NCI-H2029 (cell line): ENCODE data around the gene CCDC34.
"Not testable (repeated sequence)": the region's sequence is repeated elsewhere in the genome, so short reads cannot be mapped to it uniquely, and the experiment has no call there.

Experiments used
- DNase-seq: peaks from one replicate; lab custom pipeline; 2025; lab: John Stamatoyannopoulos, UW

The CCDC34 gene

GRCh38 chr11:27322196-27322595 lies 40.8 kb downstream of the CCDC34 start:
- not testable (repeated sequence) for DNase-seq

- DNase-seq, result not testable (repeated sequence)
Measured at GRCh38 chr11:27321340-27321739, 41.7 kb downstream of the CCDC34 start.

GRCh38 chr11:27319072-27319471 lies 43.9 kb downstream of the CCDC34 start:
- DNase-seq, result no peak

GRCh38 chr11:27317751-27318150 lies 45.3 kb downstream of the CCDC34 start:
- DNase-seq, result no peak

- no peak for DNase-seq
Measured at GRCh38 chr11:27315836-27316235, 47.2 kb downstream of the CCDC34 start.

- DNase-seq, result no peak
Measured at GRCh38 chr11:27313157-27313821, 49.7 kb downstream of the CCDC34 start.

- no peak for DNase-seq
Measured at GRCh38 chr11:27312110-27312509, 50.9 kb downstream of the CCDC34 start.

- no peak for DNase-seq
Measured at GRCh38 chr11:27310707-27311106, 52.3 kb downstream of the CCDC34 start.

GRCh38 chr11:27310182-27310581 lies 52.8 kb downstream of the CCDC34 start:
- no peak for DNase-seq

- DNase-seq, result no peak
Measured at GRCh38 chr11:27309046-27309445, 54.0 kb downstream of the CCDC34 start.

GRCh38 chr11:27307232-27307631 lies 55.8 kb downstream of the CCDC34 start:
- DNase-seq, result no peak

- no peak for DNase-seq
Measured at GRCh38 chr11:27305751-27306150, 57.3 kb downstream of the CCDC34 start.

- DNase-seq, result no peak
Measured at GRCh38 chr11:27304514-27304913, 58.5 kb downstream of the CCDC34 start.

- no peak for DNase-seq
Measured at GRCh38 chr11:27303903-27304302, 59.1 kb downstream of the CCDC34 start.

- DNase-seq, result no peak
Measured at GRCh38 chr11:27300974-27301373, 62.0 kb downstream of the CCDC34 start.

- no peak for DNase-seq
Measured at GRCh38 chr11:27297616-27298015, 65.4 kb downstream of the CCDC34 start.

- peak; percentile 51 for DNase-seq
Measured at GRCh38 chr11:27296497-27296896, 66.5 kb downstream of the CCDC34 start.

- no peak for DNase-seq
Measured at GRCh38 chr11:27295928-27296327, 67.1 kb downstream of the CCDC34 start.

GRCh38 chr11:27294654-27295053 lies 68.4 kb downstream of the CCDC34 start:
- no peak for DNase-seq

GRCh38 chr11:27293515-27294417 lies 69.2 kb downstream of the CCDC34 start:
- DNase-seq, result no peak

GRCh38 chr11:27292637-27293010 lies 70.4 kb downstream of the CCDC34 start:
- DNase-seq, result no peak

- DNase-seq, result no peak
Measured at GRCh38 chr11:27291954-27292636, 70.9 kb downstream of the CCDC34 start.
